ENCODE measurements around the gene XRCC4. TPM values are rescaled to one million over a fixed set of nuclear protein-coding genes. Genes with fewer than 3 reads are reported as not detected.

XRCC4 gene
- total RNA-seq, 4 donors from 2014 or later: 6.1 to 7.4 (median 7.0) TPM

GRCh38 chr5:83036991-83037575 lies 40.3 kb upstream of the XRCC4 start:
- no peak for TF ChIP-seq CTCF (IDR thresholded peaks at IDR 0.05)
- ATAC-seq (ENCODE audit: low FRiP score) (no peak), DNase-seq (ENCODE audit: low spot score) (no peak)

- TF ChIP-seq CTCF (IDR thresholded peaks at IDR 0.05): no peak
- DNase-seq (ENCODE audit: low spot score) (no peak), ATAC-seq (ENCODE audit: low FRiP score) (no peak)
Observed at GRCh38 chr5:83038924-83039323, 38.4 kb upstream of the XRCC4 start.

GRCh38 chr5:83042507-83042906 lies 34.8 kb upstream of the XRCC4 start:
- no peak for TF ChIP-seq CTCF (IDR thresholded peaks at IDR 0.05)
- DNase-seq (ENCODE audit: low spot score) (no peak), ATAC-seq (ENCODE audit: low FRiP score) (no peak)

- DNase-seq (ENCODE audit: low spot score) (no peak), ATAC-seq (ENCODE audit: low FRiP score) (no peak)
- no peak for TF ChIP-seq CTCF (IDR thresholded peaks at IDR 0.05)
Observed at GRCh38 chr5:83044926-83045325, 32.4 kb upstream of the XRCC4 start.

- DNase-seq (ENCODE audit: low spot score): no peak
- no peak for ATAC-seq (ENCODE audit: low FRiP score)
- no peak for TF ChIP-seq CTCF (IDR thresholded peaks at IDR 0.05)
Observed at GRCh38 chr5:83048277-83048676, 29.1 kb upstream of the XRCC4 start.

GRCh38 chr5:83048811-83049210 lies 28.5 kb upstream of the XRCC4 start:
- no peak for TF ChIP-seq CTCF (IDR thresholded peaks at IDR 0.05)
- DNase-seq (ENCODE audit: low spot score) (no peak), ATAC-seq (ENCODE audit: low FRiP score) (no peak)

- no peak for ATAC-seq (ENCODE audit: low FRiP score)
- TF ChIP-seq CTCF (IDR thresholded peaks at IDR 0.05): no peak
- DNase-seq (ENCODE audit: low spot score): no peak
Observed at GRCh38 chr5:83049370-83049885, 27.9 kb upstream of the XRCC4 start.
